Erythroblast (primary cell): ENCODE results near the gene USP40.

Source experiments
- GATA1 ChIP-seq: IDR thresholded peaks from 2 replicates; pipeline ENCODE4 v1.6.1; 2011; ENCODE audit warnings: low read depth, mild to moderate bottlenecking, control low read depth, low read length, moderate library complexity
- POLR2A ChIP-seq: IDR thresholded peaks from 2 replicates; pipeline ENCODE4 v1.6.1; 2011; ENCODE audit warnings: mild to moderate bottlenecking, low read length

DNA sequence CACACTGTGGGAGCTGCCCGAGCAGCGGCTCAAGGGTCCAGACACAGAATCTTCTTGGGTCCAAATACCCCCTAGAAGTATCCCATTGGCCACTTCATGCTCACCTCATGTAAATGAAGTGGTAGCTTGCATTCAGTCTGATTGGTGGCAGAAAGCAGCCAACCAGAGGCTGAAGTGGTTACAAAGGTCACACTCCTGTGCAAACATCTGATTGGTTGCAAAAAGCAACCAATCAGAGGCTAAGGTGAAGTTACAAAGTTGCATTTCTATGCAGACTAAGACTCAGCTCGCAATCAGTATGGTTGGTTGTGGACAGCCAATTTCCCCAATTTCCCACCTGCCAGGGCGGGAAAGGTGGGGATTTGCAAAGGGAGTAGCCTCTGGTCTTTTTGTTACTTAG lies 118.0 kb downstream of the USP40 start:
- TF ChIP-seq POLR2A (no peak), GATA1 (no peak)
